ENCODE measurements around the gene TRIM72.

The TRIM72 gene

GRCh38 chr16:31190061-31190460 is 23.9 kb upstream of the TRIM72 start:
- in situ Hi-C loops (cut with HindIII; ENCODE audit: low sequenced_read_pairs), result no loop called here

GRCh38 chr16:31190818-31191444 is 23.0 kb upstream of the TRIM72 start:
- in situ Hi-C loops (cut with HindIII; ENCODE audit: low sequenced_read_pairs), result no loop called here

- in situ Hi-C loops (cut with HindIII; ENCODE audit: low sequenced_read_pairs), result no loop called here
Measured at GRCh38 chr16:31191697-31192428, 22.1 kb upstream of the TRIM72 start.

GRCh38 chr16:31192856-31193642 is 20.9 kb upstream of the TRIM72 start:
- in situ Hi-C loops (cut with HindIII; ENCODE audit: low sequenced_read_pairs), result no loop called here

GRCh38 chr16:31193874-31194273 is 20.0 kb upstream of the TRIM72 start:
- in situ Hi-C loops (cut with HindIII; ENCODE audit: low sequenced_read_pairs), result no loop called here

- in situ Hi-C loops (cut with HindIII; ENCODE audit: low sequenced_read_pairs), result loop anchor here (5.0 kb wide), 1 partner anchor 267 kb away; no protein-coding TSS in a partner anchor
Measured at GRCh38 chr16:31194898-31195297, 19.0 kb upstream of the TRIM72 start.

GRCh38 chr16:31195861-31196260 is 18.1 kb upstream of the TRIM72 start:
- in situ Hi-C loops (cut with HindIII; ENCODE audit: low sequenced_read_pairs), result loop anchor here (5.0 kb wide), 1 partner anchor 266 kb away; no protein-coding TSS in a partner anchor

GRCh38 chr16:31196324-31197088 is 17.4 kb upstream of the TRIM72 start:
- in situ Hi-C loops (cut with HindIII; ENCODE audit: low sequenced_read_pairs), result loop anchor here (5.0 kb wide), 1 partner anchor 266 kb away; no protein-coding TSS in a partner anchor

- in situ Hi-C loops (cut with HindIII; ENCODE audit: low sequenced_read_pairs), result loop anchor here (5.0 kb wide), 1 partner anchor 264 kb away; no protein-coding TSS in a partner anchor
Measured at GRCh38 chr16:31198207-31198882, 15.6 kb upstream of the TRIM72 start.

GRCh38 chr16:31199430-31200041 is 14.4 kb upstream of the TRIM72 start:
- in situ Hi-C loops (cut with HindIII; ENCODE audit: low sequenced_read_pairs), result loop anchor here (5.0 to 25.0 kb wide), 2 partner anchors 188 to 263 kb away; partner anchors contain the start of gene ITGAD

GRCh38 chr16:31200111-31200510 is 13.8 kb upstream of the TRIM72 start:
- in situ Hi-C loops (cut with HindIII; ENCODE audit: low sequenced_read_pairs), result loop anchor here (25.0 kb wide), 1 partner anchor 187 kb away; the partner anchor contains the start of gene ITGAD

- in situ Hi-C loops (cut with HindIII; ENCODE audit: low sequenced_read_pairs), result loop anchor here (25.0 kb wide), 1 partner anchor 186 kb away; the partner anchor contains the start of gene ITGAD
Measured at GRCh38 chr16:31200821-31201568, 12.9 kb upstream of the TRIM72 start.

- in situ Hi-C loops (cut with HindIII; ENCODE audit: low sequenced_read_pairs), result loop anchor here (25.0 kb wide), 1 partner anchor 186 kb away; the partner anchor contains the start of gene ITGAD
Measured at GRCh38 chr16:31201582-31202413, 12.1 kb upstream of the TRIM72 start.

- in situ Hi-C loops (cut with HindIII; ENCODE audit: low sequenced_read_pairs), result loop anchor here (25.0 kb wide), 1 partner anchor 185 kb away; the partner anchor contains the start of gene ITGAD
Measured at GRCh38 chr16:31202414-31203375, 11.2 kb upstream of the TRIM72 start, which contains the start of gene PYCARD. Gene PYCARD, minus strand, starts transcription at chr16:31202760. Its CDS starts 70 bp downstream, at chr16:31202690.

- in situ Hi-C loops (cut with HindIII; ENCODE audit: low sequenced_read_pairs), result loop anchor here (25.0 kb wide), 1 partner anchor 182 kb away; the partner anchor contains the start of gene ITGAD
Measured at GRCh38 chr16:31204871-31205666, 8.8 kb upstream of the TRIM72 start.
